IPS DF 19.7 (cell line): Measurements from ENCODE around the gene OR10A5.
"Not testable (repeated sequence)": the region's sequence is repeated elsewhere in the genome, so short reads cannot be mapped to it uniquely, and the experiment has no call there.

Source experiments
- DNase-seq: peaks from one replicate; pipeline ENCODE4 v3.0.0-alpha.2; 2013; ENCODE audit warnings: low read depth, low spot score

The OR10A5 gene

DNA sequence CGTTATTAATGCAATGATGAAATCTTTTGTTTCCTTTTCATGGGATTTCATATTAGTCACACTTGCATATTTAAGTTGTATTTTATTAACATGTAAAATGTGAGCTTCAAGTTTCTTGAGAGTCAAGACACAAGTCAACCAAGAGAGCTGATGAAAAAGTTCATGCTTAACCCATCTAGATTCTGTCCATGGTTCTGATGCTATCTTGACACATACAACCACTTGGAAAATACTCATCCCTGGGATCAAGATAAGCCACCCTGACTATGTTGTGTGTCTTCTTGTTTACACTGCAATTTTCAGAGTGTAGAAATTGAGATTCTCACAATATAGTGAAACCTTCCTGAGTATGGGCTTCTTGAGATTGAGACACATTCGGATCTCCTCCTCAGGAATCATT lies 30.3 kb downstream of the OR10A5 start:
- DNase-seq: no peak

DNA sequence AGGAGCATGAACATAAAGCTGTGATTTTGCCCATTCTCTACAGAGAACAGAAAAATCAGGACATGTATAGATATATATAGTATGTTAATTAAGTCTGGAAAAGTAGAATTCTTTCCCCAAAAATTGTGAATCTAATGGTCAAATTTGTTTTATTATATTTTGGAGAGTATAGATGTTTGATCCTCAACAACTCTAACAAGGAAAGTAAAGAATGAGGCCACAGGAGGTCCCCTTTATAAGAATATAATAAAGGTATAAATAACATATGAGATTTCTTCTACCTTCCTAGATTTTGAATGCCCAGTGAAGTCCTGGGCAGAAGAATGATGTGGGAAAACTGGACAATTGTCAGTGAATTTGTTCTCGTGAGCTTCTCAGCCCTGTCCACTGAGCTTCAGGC lies 30.8 kb downstream of the OR10A5 start, which contains the start of gene OR10A4:
Gene OR10A4 (plus strand): TSS at position 301 of the 400 bp plus-strand sequence. CDS start 23 bp downstream, at position 324.
- DNase-seq: no peak

DNA sequence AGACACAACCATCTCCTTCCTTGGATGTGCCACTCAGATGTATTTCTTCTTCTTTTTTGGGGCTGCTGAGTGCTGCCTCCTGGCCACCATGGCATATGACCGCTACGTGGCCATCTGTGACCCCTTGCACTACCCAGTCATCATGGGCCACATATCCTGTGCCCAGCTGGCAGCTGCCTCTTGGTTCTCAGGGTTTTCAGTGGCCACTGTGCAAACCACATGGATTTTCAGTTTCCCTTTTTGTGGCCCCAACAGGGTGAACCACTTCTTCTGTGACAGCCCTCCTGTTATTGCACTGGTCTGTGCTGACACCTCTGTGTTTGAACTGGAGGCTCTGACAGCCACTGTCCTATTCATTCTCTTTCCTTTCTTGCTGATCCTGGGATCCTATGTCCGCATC lies 31.4 kb downstream of the OR10A5 start:
- DNase-seq: no peak

DNA sequence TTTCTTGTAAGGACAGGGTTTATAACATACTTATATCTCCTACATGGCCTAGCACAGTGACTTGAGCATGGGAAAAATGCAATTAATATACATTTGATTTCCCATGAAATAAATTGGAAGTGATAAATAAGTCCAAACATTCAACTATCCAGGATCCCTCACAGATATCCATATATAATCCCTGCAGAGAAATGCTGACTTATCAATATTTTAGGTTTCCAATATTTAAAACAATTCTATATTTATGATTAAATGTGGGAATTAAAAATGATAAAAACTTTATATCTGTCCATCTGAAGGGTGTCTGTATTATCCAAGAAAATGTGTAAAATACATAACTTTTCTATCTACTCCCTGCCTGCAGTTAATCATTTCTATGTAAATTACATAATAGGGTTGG lies 37.3 kb downstream of the OR10A5 start:
- no peak for DNase-seq

DNA sequence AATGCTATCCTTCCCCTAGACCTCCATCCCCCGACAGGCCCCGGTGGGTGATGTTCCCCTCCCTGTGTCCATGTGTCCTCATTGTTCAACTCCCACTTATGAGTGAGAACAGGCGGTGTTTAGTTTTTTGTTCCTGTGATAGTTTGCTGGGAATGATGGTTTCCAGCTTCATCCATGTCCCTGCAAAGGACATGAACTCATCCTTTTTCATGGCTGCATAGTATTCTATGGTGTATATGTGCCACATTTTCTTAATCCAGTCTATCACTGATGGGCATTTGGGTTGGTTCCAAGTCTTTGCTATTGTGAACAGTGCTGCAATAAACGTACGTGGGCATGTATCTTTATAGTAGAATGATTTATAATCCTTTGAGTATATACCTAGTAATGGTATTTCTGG lies 42.2 kb downstream of the OR10A5 start:
- not testable (repeated sequence) for DNase-seq

DNA sequence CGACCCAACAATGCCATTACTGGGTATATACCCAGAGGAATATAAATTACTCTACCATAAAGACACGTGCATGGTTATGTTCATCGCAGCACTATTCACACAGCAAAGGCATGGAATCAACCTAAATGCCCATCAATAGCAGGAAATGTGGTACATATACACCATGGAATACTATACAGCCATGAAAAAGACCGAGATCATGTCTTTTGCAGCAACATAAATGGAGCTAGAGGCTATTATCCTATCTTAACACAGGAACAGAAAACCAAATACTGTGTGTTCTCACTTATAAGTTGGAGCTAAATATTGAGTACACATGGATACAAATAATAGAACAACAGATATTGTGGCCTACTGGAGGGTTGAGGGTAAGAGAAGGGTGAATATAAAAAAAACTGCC lies 43.3 kb downstream of the OR10A5 start:
- DNase-seq: no peak

DNA sequence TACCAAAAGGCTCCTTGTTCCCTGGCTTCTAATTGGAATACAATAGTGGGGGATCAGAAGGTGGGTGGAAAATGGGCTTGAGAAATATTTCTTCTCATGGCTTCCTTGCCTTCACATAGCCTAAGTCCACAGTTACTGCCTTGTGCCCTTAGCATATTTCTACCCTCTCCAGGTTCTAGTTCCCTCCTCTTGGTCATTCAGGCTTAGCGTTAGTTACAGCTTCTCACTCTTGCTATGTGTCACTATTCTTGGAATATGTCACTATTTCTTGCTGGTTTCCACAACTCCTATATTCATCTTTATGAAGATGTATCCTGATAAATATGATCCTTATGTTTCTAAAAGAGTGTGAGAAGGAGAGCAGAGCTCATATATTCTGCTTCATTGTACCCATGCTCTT lies 44.4 kb downstream of the OR10A5 start:
- no peak for DNase-seq

DNA sequence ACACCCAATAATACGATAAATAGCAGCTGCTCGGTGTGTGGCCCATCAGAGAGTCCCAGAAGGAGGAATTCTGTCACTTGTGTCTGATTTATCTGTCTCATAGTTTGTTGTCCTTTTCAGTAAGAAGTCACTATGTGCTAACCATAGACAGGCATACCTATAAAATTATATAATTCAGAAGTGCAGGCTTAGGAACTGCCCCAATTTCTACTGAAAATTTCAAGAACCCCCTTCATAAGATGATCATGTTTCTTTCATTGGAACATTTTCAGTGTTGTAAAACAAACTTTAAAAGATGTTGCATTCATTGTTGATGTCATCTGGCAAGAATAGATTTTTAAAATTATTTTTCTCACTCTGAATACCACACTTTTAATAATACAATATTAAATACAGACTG lies 46.9 kb downstream of the OR10A5 start, which contains the start of gene OR2D2:
Gene OR2D2 (minus strand): TSS at position 101 of the 400 bp plus-strand sequence. CDS start 0 bp downstream, at position 101.
- no peak for DNase-seq

DNA sequence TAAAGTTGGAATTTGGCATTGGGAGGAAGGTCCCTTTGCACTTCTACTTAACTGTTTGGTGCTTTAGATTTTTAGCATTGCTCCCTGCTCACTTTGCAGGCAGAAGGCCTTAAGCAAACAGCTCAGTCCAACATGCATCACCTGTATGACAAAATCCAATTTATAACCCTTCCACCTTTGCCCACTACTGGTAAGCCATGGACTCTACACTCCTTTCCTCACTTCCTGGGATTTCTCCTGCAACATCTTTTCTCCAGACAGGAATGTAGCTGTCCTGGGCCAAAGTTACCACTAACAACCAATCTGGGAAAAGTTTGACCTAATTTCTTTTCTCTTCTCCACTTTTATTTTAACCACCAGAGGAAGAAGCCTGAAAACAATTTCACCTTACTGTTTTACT lies 48.6 kb downstream of the OR10A5 start:
- no peak for DNase-seq

DNA sequence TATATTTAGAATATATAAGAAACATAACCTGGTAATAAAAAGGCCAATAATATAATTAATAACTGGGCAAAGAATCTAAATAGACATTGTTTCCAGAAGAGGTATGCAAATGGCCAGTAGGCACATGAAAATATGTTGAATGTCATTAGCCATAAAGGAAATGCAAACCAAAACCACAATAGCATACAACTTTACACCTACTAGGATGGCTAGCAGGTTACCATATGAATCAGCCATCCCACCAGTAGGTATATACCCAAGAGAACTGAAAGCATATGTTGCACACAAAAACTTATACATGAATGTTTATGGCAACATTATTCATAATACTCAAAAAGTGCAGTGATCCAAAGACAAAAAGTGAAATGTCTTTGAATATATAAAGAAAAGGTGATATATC lies 49.5 kb downstream of the OR10A5 start:
- no peak for DNase-seq
